HEK293T (cell line): ENCODE results near the gene MAGEC1.
"Not testable (repeated sequence)": the region's sequence is repeated elsewhere in the genome, so short reads cannot be mapped to it uniquely, and the experiment has no call there.

Experiments
- ARNT ChIP-seq: fragments of 450-650 bp; IDR thresholded peaks from 2 replicates; pipeline ENCODE4 v1.6.1; 2017; ENCODE audit warnings: mild to moderate bottlenecking
- BHLHE40 ChIP-seq: fragments of 450-650 bp; IDR thresholded peaks from 2 replicates; pipeline ENCODE4 v1.6.1; 2016; ENCODE audit warnings: mild to moderate bottlenecking, moderate library complexity, borderline replicate concordance
- FOXM1 ChIP-seq: fragments of 450-650 bp; IDR thresholded peaks from 2 replicates; pipeline ENCODE4 v1.6.1; 2017; ENCODE audit warnings: mild to moderate bottlenecking, borderline replicate concordance
- HDGF ChIP-seq: fragments of 450-650 bp; IDR thresholded peaks from 2 replicates; pipeline ENCODE4 v1.6.1; 2017; ENCODE audit warnings: antibody characterized with exemption, borderline replicate concordance
- L3MBTL2 ChIP-seq: fragments of 450-650 bp; conservative IDR thresholded peaks from 2 replicates; pipeline ENCODE4 v1.6.1; 2016; ENCODE audit warnings: mild to moderate bottlenecking
- LEF1 ChIP-seq: fragments of 450-650 bp; IDR thresholded peaks from 2 replicates; pipeline ENCODE4 v1.6.1; 2017; ENCODE audit warnings: mild to moderate bottlenecking, borderline replicate concordance
- NFRKB ChIP-seq: fragments of 450-650 bp; IDR thresholded peaks from 2 replicates; pipeline ENCODE4 v1.6.1; 2016; ENCODE audit warnings: mild to moderate bottlenecking, moderate library complexity
- PKNOX1 ChIP-seq: fragments of 450-650 bp; IDR thresholded peaks from 2 replicates; pipeline ENCODE4 v1.6.1; 2016
- SUZ12 ChIP-seq: fragments of 450-650 bp; IDR thresholded peaks from 2 replicates; pipeline ENCODE4 v1.6.1; 2016; ENCODE audit warnings: mild to moderate bottlenecking
- TARDBP ChIP-seq: fragments of 450-650 bp; IDR thresholded peaks from 2 replicates; pipeline ENCODE4 v1.6.1; 2016

DNA sequence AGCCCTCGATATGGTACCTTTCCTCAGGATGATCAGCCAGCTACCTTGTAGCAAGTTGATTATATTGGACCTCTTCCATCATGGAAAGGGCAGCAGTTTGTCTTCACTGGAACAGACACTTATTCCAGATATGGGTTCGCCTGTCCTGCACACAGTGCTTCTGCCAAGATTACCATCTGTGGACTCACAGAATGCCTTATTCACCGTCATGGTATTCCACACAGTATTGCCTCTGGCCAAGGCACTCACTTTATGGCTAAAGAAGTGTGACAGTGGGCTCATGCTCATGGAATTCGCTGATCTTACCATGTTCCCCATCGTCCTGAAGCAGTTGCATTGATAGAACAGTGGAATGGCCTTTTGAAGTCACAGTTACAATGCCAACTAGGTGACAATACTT lies 14.9 kb upstream of the MAGEC1 start:
- TF ChIP-seq ARNT, HDGF, NFRKB, LEF1, BHLHE40, PKNOX1, TARDBP, FOXM1, SUZ12, L3MBTL2: not testable (repeated sequence)
